ENCODE results near the gene FBLN1.
"Not testable (repeated sequence)": the region's sequence is repeated elsewhere in the genome, so short reads cannot be mapped to it uniquely, and the experiment has no call there.

Gene FBLN1

DNA sequence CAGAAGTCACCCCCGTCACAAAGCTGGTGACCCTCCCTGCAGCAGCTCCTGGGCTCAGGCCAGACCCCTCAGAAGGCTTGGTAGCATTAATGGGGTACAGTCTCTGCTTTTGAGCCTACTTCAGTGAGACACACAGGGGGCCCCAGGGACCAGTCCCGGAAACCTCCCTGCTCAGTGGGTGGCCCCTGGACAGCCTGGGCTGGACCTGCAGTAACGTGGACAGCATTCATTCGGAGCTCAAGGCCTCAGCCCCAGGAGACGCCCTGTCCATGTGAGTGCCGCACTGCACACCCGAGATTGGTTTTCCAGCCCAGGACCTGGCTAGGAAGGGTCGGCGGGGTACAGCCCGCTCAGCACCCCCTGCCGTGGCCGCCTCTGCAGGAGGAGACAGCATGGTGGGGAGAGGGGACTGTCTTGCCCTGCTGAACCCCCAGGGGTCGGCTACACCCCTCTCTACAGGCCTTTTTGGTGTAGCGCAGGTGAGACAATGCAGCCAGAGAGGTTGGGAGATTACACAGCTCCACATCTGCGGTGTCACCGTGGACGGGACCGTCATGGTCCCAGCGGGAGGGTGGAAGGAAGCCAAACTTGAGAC is 83.4 kb downstream of the FBLN1 start:
- DNase-seq = no peak

DNA sequence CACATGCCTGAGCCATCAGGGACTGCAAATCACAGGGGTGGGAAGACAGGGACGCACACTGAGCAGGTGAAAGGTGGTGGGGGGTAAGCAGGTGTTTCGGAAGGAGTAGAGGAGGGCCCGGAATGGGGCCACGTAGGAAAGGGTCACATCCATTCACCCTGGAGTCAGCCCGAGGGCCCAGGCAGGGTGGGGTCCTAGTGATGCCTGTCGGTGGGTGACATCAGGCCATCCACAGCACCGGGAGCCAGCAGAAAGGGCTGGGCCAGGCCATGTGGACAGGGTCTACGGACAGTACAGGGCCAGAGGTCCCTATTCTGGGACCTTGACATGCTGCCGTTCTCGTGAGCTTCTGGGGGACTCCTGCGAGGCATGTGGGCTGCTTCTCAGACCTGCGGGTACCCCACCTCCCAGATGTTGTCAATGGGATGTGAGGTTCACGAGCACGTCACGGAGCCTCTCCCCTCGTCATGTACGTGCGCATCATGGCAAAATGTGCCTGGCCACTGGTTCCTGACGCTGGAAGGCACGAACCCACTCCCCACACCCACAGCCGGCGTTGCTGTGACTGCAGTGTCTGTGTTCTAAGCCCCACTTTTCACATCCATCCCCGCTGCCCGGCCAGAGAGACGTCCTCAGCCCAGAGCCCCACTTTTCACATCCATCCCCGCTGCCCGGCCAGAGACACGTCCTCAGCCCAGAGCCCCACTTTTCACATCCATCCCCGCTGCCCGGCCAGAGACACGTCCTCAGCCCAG is 84.1 kb downstream of the FBLN1 start:
- no peak for DNase-seq

DNA sequence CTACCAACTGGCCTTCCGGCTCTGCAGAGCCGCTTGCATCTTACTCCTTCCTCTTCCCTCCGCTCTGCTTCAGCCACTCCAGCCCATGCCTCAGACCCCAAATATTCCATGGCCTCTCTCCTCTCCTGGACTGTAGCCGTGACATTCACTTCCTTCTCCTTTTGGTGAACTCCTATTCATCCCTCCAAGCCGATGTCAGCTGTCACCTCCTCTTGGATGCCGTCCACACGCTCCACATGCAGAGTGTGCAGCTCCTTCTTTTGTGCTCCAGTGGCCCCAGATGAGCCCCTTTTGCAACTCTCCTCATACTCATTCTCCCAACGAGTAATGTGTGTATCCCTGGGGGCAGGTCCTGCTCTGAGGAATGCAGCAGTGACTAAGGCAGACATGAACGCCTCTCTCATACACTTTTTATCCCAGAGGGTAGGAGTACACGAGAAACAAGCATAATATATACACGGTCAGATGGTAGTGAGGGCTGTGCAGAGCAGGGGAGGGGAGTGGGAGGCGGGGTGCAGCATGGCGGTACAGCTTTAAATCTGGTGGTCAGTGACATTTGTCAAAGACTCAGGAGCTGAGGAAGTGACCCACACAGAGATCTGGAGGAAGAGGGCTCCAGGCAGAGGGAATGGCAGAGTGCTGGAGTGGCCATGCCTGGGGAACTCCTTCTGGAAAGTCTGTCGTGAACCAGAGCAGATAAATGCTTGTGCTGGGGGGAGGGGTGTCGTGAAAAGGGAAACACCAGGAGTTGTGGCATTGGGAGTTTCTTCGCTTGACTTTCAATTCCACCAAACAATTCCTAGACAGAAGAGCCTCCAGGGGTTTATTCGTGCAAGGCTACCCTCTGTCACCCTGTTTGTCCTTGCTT is 85.2 kb downstream of the FBLN1 start:
- no peak for DNase-seq

DNA sequence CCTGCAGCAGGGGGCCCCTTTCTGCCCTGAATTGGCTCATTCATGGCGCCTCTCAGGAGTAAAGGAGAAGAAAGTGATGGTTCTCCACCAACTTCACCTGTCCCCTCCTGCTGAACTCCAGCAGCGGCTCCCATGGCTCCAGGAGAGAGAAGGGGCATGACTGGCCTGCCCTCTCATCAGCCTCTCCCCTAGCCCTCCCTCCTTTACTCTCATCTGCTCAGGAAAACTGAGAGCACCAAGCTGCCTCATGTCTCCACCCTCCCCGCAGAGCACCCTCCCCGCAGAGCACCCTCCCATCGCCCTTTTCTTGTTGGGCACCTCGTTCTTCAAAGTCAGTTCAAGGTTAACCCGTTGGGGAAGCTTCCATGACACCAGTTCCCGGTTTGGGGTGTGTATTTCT is 86.9 kb downstream of the FBLN1 start:
- no peak for DNase-seq

DNA sequence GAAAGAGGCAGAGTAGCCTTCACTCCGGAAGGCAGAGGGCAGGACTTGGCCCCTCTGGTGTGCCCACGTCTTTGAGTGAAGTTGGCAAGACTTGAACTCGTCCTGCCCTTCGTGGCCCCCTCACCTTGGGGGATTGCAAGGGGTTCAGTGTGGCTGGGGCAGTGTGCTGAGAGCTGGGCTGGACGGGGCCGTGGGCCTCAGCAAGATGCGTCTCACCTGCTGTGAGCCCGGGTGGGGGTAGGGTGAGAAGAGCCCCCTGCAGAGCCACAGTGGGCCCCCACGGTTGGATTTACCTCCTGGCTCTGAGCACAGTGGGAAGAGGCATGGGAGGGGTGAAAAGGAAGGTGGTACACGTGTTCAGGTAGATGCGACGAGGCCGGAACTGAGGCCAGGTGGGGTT is 87.6 kb downstream of the FBLN1 start:
- no peak for DNase-seq

DNA sequence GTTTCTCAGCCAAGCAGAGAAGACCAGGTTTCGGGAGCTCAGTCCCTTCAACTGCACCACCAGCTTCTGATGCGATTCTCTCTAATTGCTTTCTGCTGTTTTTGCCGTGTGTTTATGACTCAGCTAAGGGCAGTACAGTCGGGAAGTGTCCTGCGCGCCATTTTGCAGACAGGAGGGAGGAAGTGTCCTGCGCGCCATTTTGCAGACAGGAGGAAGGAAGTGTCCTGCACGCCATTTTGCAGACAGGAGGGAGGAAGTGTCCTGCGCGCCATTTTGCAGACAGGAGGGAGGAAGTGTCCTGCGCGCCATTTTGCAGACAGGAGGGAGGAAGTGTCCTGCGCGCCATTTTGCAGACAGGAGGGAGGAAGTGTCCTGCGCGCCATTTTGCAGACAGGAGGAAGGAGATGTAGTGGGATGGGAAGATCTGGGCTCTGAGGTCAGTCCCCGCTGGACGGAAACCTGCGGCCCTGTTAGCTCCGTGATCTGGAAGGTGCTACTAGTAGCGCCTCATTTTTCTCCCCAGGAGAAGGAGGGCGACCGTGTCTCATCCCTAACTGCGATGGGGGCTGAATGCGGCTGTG is 89.0 kb downstream of the FBLN1 start:
- DNase-seq = not testable (repeated sequence)

DNA sequence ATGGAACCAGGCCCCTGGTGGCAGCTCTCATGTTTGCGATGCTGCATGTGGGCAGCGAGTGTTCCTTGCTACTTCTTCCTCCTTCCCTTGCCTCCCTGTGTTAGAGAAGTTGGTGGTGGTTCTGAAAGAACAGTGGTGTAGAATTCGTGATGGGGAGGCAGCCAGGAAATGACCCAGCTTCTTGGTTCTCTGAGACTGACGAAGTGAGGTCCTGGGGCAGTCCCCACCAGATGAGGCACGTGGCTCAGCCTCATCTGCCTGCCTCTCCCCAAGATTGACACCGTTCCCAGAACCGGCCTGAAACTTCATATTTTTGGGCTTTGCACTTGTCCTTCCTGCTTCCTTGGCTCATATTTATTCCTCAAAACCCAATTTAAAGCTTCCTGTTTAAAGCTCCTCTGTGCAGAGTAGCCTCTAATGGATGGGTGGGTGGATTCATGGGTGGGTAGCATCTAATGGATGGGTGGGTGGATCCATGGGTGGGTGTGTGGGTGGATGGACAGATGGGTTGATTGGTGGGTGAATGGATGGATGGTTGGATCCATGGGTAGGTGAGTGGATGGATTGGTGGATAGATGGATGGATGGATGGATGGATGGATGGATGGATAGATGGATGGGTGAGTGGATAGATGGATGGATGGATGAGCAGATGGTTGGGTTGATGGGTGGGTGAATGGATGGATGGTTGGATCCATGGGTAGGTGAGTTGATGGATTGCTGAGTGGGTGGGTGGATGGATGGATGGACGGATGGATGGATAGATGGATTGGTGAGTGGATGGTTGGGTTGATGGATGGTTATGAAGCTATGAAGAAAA is 91.6 kb downstream of the FBLN1 start:
- no peak for DNase-seq

DNA sequence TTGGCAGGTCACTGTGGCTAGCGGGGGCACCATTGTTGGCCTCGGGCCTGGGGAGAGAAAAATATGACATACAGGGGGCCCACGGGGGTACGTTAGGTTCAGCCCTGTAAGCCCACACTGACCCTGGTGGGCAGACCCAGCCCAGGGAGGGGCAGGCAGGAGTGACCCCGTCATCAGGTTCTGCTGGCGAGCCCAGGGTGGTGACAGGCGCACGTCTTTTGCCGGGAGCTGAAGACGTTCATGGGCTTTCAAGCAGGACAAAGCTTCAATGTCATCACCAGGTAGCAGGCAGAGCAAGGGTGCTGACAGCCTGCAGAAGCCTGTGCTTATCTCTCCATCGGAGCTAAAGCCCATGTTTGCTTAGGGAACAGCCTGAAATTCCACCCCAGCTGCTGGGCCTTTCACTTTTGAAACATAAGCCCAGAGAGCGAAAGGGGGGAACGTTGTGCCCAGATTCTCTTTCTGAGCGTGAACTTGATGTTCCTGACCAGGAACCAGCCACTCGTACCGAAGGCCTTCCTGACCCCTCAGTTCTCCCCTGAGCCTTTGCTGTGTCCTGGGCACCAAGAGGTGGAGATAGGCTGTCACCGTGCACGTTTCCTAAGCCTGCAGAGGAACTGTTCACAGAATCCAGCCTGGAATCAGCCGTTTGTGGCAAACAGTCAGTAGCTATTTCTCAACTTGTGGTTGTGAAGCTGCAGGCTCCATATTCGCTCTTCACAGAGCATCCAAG is 94.9 kb downstream of the FBLN1 start:
- DNase-seq = no peak

DNA sequence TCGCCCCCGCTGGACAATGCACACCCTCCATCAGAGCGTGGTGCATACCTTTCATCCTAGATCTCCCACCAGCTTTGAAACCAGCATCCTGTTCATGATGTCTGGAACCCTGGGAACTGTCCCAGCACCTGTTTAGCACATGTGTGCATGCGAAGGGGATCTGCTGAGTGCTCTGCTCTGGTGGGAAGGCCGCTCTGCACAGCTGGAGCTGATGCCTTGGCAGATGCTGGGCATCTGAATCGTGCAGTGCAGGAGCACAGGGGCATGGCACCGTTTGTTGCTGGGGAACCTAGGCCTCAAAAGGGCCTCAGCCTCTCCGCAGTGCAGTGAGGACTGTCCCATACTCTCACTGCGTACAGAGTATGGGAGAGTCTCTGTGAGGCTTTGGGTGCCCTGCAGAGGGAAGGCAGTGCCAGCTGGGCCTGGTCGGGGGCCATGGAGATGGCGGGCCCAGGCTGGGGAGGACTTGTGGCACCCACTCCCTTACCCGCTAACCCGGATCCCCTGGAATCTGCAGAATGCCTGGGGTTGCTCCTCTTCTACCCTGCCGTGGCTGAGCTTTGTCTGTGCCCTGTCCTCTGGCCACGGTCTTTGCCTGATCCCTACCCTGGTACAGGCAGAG is 96.0 kb downstream of the FBLN1 start:
- DNase-seq = no peak

DNA sequence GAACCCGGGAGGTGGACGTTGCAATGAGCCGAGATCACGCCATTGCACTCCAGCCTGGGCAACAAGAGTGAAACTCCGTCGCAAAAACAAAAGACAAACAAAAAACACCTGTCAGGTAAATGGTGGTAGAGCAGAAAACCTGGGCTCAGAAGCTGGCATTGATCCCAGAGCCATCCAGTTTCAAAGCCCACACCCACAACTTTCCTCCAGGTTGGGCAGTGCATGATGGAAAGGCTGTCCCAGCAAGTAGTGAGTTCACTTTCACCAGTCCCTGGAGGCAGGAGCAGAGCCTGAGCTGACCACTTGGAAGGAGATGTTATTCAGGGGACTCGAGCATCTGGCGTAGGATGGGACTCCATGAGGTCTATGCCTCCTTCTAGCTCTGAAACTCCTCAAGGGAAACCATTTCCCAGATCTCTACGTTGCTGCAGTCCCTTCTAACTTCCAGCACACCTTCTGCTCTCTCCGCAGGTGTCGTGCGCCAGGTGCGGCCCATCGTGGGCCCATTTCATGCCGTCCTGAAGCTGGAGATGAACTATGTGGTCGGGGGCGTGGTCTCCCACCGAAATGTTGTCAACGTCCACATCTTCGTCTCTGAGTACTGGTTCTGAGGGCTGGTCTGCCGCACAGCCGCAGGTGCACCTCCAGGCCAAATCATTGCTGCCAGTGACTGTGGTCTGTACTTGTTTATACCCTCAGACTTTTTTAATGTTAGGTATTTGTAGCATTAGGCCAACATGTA is 97.3 kb downstream of the FBLN1 start:
- no peak for DNase-seq

DNA sequence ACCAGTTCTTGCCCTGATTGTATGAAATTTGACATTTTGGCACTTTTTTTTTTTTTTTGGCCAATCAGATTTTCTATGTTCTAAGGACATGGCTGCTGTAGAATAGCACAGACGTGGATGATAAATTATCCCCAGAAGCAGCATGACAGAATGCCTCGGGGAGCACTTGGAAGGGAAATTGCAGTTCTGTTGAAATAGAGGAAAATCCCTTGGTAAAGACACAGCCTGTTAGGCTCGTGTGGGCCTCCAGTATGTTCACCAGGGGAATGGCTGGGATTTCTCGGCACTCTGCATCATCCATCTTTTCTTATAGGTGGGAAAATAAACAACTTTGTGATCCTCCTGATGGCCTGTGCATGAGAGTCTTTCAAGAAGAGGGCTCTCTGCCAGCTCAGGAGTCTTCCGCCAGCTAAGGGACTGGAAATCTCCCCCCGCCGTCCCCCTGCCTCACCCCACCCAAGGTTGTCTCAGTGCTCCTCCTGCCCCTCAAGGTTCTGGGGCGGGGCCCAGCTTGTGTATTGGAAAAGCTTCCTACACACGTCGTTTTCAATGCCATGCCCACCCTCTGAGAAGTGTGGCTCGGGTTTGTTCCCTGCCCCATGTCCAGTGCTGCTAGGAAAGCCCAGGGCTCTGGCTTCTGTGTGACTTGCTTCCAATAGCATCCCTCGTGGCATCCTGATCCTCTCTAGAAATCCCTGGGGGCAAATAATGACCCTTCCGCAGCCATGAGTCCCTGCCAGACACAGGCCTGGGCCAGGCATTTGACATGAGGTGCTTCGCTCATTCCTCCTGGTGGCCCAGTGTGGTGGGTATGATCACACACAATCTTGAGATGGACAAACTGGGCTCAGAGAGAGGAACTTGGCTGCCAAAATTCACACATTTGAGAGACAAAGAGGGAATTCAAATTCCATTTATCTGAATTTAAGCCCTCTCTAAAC is 98.4 kb downstream of the FBLN1 start:
- no peak for DNase-seq

DNA sequence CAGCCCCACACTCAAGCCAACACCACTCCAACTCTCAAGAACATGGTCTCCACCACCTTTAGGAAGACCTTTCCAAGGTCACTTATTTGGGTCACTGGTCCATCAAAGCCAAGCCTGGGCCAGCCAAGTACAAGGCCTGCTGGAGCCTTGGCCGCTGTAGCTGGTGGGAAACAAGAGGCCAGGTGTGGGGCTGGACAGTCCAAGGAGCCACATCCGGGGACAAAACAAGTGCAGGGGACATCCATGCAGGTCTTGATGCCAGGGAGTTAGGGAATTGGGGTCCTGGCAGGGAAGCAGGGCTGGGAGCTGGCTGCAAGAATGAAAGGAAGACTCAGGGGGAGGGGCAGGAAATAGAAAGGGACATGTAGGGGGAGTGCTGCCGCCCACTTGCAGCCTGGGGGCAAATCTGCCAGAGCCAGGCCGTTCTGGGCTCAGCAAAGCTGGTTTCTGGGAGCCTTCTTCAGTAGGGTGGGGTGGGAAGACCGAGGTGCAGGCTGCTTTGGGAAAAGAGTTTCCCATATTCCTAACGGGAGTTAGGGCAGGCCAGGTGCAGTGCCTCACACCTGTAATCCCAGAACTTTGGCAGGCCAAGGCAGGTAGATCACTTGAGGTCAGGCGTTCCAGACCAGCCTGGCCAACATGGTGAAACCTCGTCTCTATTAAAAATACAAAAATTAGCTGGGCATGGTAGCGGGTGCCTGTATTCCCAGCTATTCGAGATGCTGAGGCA is 99.5 kb downstream of the FBLN1 start:
- no peak for DNase-seq

DNA sequence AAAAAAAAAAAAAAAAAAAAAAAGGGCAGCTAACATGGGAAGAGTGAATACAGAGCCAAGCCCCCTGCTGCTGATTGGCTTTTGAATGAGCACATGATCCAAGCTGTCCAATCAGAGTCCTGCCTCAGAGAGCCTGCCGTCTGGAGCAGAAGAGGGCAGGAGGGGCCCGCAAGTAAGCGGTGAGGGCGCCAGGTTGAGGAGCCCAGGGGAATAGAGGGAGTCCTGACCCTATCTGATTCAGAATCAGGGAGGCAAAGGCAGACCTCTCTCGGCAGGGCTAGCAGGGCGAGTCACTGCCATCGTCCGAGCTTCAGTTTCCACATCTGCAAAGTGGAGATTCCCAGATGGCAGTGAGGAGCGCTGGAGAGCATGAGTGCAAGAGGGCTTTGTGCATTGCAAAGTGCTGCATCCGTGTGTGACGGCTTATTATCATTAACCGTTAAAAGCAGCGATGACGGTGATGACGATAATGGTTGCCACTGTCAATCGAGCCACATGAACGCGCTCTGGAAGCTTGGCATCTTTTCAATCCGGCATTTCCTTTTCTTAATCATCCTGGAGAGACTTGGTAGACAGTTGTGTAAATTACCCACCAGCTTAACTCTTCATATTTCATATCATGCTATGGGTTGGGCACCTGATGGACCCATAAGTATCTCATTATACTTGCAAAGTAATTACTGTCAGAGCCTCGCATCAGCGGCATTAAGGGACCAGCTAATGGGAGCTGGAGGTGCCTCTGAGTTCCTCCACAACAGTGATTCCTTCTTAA is 100.3 kb downstream of the FBLN1 start:
- no peak for DNase-seq

DNA sequence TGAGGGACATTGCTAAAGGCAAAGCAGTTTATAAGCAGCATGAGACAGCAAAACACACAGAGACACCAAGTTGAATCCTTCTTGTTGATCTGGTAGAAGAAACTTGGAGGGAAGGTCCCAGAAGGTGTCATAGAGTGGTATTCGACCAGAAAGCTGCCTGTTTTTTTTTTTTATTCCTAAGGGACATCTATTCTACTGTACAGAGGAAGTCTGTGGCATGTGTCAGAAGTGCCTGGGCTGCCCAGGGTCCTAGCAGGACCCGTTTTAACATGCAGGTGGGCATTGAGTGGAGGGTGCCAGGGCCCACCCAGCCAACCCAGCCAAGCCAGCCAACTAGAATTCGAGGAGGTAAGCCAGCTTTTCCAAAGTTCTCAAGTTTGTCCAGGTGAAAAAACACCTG is 100.9 kb downstream of the FBLN1 start:
- no peak for DNase-seq

DNA sequence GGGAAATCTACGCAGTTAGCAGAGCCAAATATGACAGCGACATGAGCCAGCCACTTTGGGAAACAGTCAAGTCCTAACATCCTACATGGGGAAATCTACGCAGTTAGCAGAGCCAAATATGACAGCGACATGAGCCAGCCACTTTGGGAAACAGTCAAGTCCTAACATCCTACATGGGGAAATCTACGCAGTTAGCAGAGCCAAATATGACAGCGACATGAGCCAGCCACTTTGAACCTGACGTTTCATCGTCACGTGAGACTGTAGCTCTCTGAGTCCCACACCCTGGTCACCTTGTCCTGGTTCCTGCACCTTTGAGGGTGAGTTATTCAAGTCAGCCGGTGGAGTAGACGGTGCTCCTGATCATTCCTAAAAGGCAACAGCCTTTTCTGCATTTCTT is 105.4 kb downstream of the FBLN1 start:
- DNase-seq = not testable (repeated sequence)

DNA sequence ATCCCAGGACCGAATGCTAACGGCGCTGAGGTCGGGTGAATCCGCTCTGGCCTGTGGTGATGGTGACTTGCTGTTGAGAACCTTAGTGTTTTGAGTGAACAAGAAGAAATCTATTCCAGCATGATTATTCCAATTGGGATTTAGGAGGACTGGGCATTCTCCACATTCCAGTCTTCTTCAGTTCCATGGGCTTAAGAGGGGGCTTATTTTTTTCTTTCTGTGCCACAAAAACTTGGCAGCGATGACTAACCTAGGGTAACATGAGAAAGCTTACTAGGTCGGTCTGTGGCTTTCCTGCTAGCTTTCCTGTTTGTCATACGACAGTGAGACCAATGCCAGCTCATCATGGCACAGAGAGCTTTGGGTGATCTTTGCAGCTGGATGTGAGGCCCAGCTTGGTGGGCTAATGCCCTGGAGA is 106.1 kb downstream of the FBLN1 start:
- DNase-seq = no peak

DNA sequence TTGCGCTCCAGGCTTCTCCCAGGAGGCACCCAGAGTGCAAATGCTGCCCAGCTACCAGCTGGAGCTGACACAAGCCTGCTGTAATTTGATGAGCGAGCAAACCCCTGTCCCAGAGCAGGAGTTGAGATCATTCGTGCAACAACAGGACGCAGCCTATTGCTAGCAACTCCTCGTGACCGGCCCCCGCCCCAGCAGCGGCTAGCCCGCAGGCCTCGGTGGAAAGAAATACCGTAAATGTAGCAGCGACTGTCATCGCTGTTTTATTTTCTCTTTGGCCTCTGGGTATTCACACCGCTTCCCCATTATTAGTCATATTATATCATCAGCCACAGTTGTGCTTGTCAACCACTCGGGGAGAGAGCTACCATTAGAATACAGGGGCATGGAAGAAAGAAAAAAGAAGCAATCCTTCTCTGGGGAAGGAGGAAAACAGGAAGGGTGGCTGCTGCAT is 109.8 kb downstream of the FBLN1 start:
- DNase-seq = no peak

DNA sequence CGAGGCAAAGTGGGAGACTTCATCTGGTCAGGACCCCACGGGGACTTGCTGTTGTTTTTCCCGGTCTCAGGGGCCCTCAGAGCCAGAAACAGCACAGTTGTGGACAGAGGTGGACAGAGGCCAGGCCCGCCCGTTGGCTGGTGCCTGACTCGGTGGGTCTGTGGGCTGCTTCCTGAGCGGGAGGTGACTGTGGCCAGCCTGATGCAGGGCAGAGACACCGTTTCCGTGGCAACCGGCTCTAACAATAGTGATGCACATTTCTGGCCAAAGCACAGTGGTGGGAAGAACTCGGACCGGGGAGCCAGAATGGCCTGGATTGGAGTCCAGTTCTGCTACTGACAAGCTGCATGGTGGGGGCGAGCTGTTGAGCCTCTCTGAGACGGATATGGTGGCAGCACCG is 110.3 kb downstream of the FBLN1 start:
- no peak for DNase-seq

All from activated naive CD4-positive, alpha-beta T cell treated with anti-CD3 and anti-CD28 coated beads, Interleukin-2, amount 50 U/mL, for 16 hours (primary cell).